Cardiac septum (tissue), 1 donor: Measurements from ENCODE around the gene HLF. TPM values are rescaled to one million over a fixed set of nuclear protein-coding genes. Genes with fewer than 3 reads are reported as not detected.
"Not testable (repeated sequence)": the region's sequence is repeated elsewhere in the genome, so short reads cannot be mapped to it uniquely, and the experiment has no call there.

Source experiments
- DNase-seq: peaks from one replicate; pipeline ENCODE4 v3.0.0-alpha.2; 2020; ENCODE audit warnings: low spot score
- intact Hi-C: fragments of 100-400 bp; cut with DNase I; formaldehyde crosslinking; loops from one replicate; pipeline ENCODE4 v1.14.0; 2022
- total RNA-seq: library from RNA; stranded (reverse); fragmentation: NEBNext Ultra II Directional; extraction: Animal tissue kit (Norgen Biotek cat#: 25700); gene quantifications from one replicate; pipeline ENCODE4 v1.2.1, GENCODE V29; 2021
- donor health status: DM: no; HTN: no; CAD: no.

Gene HLF
- total RNA-seq, 1 donor from 2014 or later = 9.8 TPM

DNA sequence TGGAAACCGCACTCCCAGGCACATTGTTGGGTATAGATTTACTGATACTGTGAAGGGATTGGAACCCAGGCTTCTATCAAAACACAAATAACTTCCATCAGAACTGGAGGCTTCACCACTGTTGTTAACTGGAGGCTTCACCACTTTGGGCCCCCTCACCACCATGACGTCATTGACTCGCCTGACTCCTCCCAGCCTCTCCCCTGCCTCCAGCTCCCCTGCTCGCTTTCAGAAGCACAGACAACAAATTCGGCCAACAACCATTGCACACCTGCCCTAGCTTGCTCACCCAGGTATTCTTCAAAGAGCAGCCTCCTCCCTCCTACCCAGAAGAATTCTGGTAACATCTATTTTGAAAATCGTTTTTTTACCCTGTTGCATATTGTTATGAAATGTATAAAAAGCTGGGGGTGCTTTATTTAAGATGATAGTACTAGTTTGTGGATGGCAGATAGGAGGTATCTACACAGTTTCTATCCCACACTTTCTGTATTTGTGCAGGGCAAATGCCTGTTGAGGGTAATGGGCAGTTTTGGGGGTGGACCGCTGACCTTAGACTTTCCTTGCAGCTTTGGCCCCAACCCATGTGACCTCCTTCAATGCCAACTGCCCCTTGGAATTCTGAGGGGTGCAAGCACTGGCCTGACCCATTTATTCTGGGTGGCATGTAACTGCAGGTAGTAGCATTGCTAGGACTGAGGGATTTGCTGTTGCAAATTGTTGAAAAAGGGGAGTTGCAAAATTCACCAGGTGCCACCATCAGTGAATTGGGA lies 54.1 kb downstream of the HLF start:
- DNase-seq = peak; percentile 29
- intact Hi-C loops = no loop called here

DNA sequence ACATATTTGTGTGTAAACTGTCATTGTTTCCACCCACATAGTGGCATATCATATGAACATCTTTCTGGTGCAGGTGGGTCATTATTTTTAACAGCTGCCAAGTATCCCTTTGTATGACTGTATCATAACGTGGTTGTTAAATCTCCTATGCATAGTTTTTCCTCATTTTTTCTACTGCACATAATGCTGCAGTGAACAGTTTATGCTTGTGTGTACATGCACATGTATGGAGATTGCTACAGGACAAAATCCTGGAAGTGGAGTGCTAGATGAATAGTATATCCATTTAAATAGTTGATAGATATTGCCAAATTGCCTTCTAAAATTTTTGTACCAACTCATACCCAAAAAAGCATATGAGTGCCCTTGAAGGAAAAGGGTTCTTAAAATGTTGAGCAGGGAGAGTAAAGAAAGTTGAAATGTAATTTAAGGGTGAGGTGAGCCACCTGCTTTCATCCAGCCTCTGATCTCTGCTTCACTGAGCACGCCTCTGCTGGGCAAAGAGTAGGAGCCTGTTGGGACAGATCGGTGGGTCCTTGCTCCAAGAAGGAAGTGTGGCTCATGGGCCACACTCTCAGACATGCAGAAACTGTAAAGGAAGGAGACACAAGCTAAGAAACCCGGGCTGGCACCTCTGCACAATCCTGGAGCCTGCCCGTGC lies 55.3 kb downstream of the HLF start:
- DNase-seq = peak; percentile 53
- intact Hi-C loops = no loop called here

DNA sequence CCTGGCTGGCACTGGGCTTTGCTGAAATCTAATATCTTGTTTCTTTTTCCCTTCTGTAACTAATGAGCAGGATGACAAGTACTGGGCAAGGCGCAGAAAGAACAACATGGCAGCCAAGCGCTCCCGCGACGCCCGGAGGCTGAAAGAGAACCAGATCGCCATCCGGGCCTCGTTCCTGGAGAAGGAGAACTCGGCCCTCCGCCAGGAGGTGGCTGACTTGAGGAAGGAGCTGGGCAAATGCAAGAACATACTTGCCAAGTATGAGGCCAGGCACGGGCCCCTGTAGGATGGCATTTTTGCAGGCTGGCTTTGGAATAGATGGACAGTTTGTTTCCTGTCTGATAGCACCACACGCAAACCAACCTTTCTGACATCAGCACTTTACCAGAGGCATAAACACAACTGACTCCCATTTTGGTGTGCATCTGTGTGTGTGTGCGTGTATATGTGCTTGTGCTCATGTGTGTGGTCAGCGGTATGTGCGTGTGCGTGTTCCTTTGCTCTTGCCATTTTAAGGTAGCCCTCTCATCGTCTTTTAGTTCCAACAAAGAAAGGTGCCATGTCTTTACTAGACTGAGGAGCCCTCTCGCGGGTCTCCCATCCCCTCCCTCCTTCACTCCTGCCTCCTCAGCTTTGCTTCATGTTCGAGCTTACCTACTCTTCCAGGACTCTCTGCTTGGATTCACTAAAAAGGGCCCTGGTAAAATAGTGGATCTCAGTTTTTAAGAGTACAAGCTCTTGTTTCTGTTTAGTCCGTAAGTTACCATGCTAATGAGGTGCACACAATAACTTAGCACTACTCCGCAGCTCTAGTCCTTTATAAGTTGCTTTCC lies 56.0 kb downstream of the HLF start:
- intact Hi-C loops = no loop called here
- DNase-seq = peak; percentile 54

DNA sequence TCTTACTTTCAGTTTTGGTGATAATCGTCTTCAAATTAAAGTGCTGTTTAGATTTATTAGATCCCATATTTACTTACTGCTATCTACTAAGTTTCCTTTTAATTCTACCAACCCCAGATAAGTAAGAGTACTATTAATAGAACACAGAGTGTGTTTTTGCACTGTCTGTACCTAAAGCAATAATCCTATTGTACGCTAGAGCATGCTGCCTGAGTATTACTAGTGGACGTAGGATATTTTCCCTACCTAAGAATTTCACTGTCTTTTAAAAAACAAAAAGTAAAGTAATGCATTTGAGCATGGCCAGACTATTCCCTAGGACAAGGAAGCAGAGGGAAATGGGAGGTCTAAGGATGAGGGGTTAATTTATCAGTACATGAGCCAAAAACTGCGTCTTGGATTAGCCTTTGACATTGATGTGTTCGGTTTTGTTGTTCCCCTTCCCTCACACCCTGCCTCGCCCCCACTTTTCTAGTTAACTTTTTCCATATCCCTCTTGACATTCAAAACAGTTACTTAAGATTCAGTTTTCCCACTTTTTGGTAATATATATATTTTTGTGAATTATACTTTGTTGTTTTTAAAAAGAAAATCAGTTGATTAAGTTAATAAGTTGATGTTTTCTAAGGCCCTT lies 56.8 kb downstream of the HLF start:
- intact Hi-C loops = no loop called here
- peak; percentile 19 for DNase-seq

DNA sequence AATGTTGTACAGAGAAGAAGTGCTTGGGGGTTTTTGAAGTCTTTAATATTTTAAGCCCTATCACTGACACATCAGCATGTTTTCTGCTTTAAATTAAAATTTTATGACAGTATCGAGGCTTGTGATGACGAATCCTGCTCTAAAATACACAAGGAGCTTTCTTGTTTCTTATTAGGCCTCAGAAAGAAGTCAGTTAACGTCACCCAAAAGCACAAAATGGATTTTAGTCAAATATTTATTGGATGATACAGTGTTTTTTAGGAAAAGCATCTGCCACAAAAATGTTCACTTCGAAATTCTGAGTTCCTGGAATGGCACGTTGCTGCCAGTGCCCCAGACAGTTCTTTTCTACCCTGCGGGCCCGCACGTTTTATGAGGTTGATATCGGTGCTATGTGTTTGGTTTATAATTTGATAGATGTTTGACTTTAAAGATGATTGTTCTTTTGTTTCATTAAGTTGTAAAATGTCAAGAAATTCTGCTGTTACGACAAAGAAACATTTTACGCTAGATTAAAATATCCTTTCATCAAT lies 57.8 kb downstream of the HLF start:
- DNase-seq = no peak
- intact Hi-C loops = no loop called here

DNA sequence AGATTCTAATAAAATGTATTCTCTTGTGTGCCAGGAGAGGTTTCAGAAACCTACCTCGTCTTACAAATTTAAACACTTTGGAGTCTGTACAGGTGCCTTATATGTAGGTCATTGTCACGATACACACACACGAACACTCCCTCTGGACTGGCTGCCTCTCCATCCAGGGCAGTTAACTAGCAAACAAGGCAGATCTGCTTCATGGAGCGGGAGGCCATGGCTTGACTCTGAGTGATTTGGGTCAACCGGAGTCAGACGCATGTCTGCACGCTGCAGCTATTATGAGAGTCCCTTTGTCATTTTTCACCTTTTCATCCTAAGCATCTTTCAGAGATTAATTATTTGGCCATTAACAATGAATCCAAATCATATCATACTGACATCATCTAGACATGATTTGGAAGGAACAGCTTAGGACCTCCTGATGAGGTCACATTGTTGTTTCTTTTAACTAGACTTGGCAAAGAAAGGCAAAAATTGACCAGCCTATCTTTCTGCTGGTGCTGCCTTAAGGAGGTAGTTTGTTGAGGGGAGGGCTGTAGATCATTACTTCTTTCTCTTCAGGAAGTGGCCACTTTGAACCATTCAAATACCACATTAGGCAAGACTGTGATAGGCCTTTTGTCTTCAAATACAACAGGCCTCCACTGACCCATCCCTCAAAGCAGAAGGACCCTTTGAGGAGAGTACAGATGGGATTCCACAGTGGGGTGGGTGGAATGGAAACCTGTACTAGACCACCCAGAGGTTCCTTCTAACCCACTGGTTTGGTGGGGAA lies 58.9 kb downstream of the HLF start:
- DNase-seq = no peak
- intact Hi-C loops = no loop called here

DNA sequence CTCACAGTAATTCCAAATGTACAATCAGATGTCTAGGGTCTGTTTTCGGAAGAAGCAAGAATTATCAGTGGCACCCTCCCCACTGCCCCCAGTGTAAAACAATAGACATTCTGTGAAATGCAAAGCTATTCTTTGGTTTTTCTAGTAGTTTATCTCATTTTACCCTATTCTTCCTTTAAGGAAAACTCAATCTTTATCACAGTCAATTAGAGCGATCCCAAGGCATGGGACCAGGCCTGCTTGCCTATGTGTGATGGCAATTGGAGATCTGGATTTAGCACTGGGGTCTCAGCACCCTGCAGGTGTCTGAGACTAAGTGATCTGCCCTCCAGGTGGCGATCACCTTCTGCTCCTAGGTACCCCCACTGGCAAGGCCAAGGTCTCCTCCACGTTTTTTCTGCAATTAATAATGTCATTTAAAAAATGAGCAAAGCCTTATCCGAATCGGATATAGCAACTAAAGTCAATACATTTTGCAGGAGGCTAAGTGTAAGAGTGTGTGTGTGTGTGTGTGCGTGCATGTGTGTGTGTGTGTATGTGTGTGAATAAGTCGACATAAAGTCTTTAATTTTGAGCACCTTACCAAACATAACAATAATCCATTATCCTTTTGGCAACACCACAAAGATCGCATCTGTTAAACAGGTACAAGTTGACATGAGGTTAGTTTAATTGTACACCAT lies 59.7 kb downstream of the HLF start:
- intact Hi-C loops = no loop called here
- DNase-seq = no peak

DNA sequence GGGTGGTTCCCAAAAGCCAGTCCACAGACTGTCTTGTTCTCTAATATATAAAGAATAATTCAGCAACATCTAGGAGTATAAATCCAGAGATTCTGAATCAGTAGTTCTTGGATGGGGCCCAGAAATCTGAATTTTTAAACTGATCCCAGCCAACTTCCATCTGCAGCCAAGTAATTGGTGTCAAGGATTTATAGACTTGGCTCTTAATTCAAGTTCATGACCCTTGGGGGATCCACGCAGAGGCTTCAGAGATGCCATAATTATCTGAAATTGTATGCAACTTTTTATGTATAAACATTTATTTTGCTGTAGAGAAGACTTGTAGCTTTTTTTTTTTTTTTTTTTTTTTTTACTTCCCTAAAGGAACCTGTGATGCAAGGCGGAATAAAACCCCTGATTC lies 60.6 kb downstream of the HLF start:
- intact Hi-C loops = no loop called here

DNA sequence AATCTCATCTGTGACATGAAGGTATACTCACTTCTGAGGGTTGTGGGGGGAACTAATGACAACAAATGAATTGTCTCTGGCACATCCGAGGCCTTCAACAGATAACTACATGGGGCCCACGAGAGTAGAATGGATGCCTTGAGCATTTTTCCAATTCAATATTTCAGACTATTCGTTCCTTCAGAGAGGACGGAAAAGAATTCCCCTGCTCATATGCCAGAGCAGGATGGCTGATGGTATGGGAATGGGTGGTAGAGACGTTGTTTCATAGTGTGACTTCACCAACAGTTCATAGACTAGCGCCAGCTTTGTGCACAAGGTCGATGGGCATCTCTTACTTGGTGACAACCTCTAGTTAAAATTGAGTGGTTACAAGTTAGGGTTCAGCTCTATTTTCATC lies 61.3 kb downstream of the HLF start:
- intact Hi-C loops = no loop called here
- no peak for DNase-seq

More for the DNA sequence above, 60.6 kb downstream of the HLF start:
- no peak for DNase-seq

DNA sequence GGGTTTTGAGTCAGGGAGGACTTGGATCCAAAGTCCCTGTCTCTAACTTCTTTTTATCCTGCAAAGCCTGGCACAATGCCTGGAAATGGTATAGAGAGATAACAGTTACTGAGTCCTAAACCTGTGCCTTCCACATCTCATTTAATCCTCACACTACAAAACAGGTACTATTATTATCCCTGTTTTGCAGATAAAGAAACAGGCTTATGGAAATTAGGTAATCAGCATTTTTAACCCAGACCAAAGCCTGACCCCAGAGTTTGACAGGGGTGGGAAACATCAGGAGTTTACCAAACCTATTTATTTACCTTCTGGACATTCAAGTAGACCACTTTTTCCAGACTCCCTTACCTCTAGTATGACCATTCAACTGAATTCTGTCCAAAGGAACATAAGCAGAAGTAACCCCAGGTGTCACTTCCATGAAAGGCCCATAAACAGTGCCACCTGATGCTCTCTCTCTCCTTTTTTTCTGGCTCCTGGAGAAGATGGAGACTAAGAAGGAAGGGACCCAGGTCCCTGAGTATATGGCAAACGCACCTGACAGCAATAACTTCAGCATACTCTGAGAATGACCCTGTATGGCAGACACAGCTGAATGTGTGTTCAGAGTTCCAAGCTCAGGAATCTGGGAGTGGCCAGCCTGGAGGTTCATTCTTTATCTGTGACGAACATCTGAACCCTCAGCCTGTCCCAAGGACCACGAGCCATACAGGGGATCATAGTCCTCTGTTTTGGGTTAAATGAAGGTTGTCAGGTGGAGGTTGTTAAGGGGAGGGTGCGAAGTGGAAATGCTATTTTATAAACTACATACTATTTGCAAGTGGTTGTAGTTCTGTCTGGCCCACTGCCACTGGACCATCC lies 62.7 kb downstream of the HLF start:
- intact Hi-C loops = no loop called here
- DNase-seq = no peak

DNA sequence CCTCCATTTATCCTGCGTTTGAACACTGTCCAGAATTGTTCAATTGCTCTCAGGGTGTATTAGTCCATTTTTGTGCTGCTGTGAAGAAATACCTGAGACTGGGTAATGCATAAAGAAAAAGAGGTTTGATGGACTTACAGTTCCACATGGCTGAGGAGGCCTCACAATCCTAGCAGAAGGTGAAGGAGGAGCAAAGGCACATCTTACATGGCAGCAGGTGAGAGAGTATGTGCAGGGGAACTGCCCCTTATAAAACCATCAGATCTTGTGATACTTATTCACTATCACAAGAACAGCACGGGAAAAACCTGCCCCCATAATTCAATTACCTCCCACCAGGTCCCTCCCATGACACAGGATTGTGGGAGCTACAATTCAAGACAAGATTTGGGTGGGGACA lies 63.8 kb downstream of the HLF start:
- DNase-seq, intact Hi-C loops: not testable (repeated sequence)

DNA sequence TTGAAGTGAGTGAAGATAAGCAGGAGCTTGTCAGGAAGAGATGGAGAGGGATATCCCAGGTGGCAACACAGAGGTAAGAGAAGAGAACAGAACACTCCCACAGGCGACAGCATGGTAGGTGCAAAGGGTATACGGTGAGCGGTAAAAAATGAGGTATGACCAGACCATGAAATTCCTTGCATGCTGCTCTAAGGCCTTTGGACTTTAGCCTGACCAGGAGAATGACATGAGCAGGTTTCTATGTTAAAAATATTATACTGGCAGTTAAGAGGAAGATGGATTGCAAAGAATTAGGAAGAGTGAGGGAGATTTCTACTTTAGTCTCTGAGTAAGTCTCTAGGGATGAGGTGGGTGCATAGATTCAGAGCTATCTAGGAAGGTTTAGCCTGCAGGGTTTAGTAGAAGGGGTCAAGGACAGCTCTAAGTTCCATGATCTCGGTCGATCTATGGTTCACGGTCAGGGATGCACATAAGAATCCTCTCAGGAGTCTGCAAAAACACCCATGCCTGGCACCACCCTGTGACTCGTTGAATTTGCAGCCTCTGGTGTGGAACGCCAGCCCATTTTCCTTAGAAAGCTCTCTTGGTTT lies 65.7 kb downstream of the HLF start:
- intact Hi-C loops = no loop called here

DNA sequence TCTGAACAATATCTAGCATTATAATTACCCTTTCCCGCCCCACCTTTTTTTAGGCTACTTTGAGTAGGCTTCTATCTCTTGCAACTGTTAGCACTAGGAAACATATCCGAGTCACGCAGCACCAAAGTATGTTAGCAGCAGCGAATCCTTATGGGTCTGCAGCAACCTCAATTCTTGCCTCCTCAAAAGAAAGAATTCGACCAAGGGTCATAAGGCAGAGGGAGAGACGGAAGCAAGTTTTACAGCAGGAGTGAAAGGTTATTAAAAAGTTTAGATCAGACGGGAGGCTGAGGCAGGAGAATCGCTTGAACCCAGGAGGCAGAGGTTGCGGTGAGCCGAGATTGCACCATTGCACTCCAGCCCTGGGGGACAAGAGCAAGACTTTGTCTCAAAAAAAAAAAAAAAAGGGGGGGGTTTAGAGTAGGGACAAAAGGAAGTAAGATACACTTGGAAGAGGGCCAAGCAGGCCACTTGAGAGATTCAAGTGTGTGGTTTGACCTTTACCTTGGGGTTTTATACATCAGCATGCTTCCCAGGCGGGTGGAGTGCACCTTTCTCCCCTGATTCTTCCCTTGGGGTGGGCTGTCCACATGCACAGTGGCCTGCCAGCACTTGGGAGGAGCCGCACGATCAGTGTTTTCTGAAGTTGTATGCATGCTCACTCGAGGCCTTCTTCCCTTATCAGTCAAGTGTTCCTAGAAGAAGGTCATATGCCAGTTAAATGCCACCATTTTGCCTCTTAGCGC lies 67.7 kb downstream of the HLF start:
- no peak for DNase-seq
- intact Hi-C loops = no loop called here

More for the DNA sequence above, 65.7 kb downstream of the HLF start:
- DNase-seq = no peak

DNA sequence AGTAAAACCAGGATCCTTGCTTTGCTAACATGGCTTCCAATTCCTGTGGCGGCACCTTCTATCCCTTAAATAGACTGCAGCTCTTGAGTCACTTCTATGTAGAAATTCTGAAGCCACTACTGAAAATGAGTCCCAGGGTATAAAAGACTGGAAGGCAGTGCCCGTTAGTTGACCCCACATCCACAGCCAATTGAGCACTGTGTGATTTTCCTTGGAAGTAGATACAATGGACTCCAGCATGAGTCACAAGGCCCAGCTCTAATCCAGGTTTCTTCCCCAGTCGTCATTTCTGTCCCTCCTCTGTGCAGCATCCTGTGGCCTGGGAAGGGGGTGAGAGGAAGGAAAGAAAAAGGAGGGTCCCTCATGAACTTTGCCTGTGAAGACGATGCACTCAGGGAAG lies 69.5 kb downstream of the HLF start:
- intact Hi-C loops = no loop called here
- no peak for DNase-seq

DNA sequence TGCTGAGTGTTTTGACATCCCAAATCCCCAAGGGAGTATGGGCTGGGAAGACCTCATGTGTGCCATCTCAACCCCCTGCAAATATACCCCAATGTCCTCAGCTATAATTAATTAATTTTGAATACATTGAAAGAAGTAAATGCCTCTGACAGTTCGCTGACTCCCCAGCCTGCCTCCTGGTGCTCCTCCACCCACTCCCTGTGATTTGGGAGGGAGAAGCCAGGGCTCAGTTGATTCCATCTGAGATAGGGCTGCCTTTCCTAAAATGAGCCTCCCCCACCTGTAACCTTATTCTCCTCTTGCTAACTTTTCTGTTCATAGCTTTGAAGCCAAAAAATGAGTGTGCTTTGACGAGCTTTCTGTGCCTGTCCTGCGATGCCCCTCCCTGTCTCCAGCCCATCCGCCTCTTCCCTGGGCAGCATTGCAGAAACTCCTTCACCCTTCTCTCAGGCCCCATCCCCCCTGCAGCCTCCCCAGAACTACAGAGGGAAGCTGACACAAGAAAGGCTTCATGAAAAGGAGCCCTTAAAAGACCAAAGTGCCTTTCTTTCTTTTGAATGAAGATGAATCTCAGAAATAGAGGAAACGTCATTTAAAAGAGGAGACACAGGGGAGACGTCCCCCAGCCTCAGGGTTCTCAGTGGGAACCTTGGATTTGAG lies 70.3 kb downstream of the HLF start:
- intact Hi-C loops = loop anchor here (5.0 kb wide), 1 partner anchor 33 kb away; no protein-coding TSS in a partner anchor

DNA sequence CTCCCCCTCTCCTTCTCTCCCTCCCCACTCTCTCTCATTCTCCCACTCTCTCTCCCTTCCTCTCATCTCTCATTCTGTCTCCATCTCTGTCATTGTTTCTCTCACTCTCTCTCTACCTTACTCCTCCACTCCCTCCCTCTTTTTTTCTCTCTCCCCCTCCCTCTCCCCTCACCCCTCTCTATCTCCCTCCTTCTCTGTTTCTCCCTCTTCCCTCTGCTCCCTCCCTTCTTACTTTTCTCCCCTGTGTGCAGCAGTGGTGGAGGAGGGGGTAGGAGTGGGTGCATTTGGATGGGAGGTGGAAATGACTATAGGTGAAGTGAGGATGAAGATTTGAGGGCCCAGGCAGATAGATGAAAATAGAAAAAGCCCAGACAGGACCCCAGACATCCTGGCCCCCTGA lies 70.9 kb downstream of the HLF start:
- intact Hi-C loops = loop anchor here (5.0 kb wide), 1 partner anchor 33 kb away; no protein-coding TSS in a partner anchor
- DNase-seq = no peak

More for the DNA sequence above, 70.3 kb downstream of the HLF start:
- DNase-seq = no peak
